Activated CD8-positive, alpha-beta memory T cell treated with anti-CD3 and anti-CD28 coated beads, Interleukin-2, amount 50 U/mL, for 24 hours (primary cell): ENCODE data around the gene AGR3.

ENCODE experiments used
- DNase-seq: peaks from one replicate; pipeline ENCODE4 v3.0.0-alpha.2; 2020; ENCODE audit errors: extremely low read depth

AGR3 gene

DNA sequence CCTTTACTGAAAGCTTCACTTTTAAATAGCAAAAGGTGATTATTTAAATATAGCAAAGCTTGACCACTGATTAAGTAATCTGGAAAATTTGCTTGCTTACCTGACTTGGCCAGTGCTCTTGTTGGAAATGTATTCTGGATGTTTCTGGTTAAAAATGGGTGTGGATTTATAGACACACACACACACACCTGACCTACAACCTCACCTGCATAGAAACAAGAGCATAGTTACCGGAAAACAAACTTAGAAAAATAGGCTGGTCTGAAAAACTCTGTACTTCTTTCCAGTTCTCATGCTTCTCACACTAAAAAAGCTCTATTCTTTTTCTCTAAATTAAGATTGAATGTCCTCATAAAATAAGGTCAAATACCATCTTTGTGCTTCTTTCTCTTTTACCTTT lies at the start of gene AGR3:
TSS of gene AGR3 (minus strand) at position 140 of the 400 bp plus-strand sequence. CDS start 3,365 bp downstream, outside the sequence.
- DNase-seq: no peak

DNA sequence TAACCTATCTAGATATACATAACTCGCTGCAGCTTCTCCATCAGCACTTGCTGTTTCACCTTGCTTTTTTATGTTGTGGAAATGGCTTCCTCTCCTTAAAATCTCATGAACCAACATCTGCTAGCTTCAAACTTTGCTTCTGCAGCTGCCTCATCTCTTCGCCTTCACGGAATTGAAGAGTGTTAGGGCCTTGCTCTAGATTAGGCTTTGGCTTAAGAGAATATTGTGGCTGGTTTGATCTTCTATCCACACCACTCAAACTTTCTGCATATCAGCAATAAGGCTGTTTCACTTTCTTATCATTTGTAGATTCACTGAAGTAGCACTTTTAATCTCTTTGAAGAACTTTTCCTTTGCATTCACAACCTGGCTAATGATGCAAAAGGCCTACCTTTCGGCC lies 49.2 kb upstream of the AGR3 start:
- no peak for DNase-seq

DNA sequence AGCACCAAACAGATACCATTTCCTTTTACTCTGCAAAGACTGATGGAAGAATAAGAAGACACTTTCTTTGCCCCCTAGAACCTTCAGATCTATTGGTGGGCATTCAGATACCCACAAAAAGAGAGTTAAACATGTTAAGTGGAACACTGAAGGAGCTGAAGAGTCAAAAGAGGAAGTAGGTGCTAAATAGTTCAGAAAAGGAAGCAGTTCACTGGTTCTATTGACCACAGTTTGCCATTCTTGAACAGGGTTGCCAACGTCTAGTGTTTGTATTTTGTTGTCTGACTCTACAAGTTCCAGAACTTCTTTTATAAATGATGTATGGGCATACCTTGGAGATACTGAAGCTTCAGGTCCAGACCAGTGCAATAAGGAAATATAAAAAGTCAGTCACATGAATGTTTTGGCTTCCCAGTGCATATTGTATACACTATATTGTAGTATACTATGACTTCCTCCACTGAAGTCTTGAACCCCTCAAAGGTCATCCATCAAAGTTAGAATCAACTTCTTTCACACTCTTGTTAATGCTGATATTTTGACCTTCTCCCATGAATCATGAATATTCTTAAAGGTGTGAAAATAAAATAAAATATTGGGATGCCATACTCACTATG lies 47.5 kb upstream of the AGR3 start:
- no peak for DNase-seq

DNA sequence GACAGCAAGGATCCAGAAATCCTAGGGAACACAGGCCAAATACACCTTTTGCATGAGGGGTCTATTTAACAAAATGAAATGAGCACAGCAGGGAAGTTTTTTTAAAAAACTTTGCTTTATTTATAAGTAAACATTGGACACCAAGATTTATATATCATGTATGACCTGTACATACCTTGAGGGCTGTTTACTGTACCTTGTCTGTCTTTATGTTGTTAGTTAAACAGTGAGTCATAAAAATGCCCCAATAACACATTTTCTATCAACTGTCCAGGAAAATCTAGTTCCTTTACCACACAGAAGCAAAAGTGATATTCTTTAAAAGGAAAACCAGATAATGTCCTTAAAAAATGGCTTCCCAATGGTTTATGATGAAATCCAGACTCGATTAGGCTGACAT lies 45.1 kb upstream of the AGR3 start:
- no peak for DNase-seq

DNA sequence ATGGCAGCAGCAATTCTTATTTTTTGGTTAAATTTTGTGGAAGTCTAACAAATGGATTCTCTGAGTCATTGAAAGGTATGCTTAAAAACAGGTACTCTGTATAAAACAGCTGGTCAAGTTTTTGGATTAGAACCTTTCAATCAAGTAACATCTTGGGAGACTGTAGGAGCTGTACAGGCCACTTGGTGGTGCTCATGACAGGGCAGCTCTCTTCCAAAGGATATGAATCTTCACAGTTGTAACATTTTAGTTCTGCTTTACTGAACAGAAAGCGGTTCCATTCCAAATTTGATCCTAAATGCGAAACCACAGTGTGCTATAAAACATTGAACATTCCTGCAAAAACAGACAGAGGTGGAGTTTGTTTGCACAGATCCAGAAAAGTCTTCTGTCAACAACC lies 44.5 kb upstream of the AGR3 start:
- no peak for DNase-seq

DNA sequence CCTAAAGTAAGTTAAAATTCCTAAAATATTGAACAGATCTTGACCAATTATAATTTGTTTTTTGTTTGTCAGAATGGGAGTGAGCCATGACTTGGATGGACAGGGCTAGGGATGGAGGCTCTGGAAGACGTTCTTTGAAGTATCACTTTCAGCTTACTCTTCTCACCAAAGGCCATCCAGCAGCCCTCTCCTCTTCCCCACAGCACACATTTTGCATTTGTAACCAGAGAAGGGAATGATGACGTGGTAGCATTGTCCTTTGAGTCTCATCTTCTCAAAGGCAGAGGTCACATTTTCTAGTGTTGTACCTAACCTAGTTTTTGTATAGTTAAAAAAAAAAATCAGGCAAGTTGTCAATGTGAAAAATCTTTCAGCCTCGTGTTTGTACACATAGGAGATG lies 43.8 kb upstream of the AGR3 start:
- DNase-seq: no peak

DNA sequence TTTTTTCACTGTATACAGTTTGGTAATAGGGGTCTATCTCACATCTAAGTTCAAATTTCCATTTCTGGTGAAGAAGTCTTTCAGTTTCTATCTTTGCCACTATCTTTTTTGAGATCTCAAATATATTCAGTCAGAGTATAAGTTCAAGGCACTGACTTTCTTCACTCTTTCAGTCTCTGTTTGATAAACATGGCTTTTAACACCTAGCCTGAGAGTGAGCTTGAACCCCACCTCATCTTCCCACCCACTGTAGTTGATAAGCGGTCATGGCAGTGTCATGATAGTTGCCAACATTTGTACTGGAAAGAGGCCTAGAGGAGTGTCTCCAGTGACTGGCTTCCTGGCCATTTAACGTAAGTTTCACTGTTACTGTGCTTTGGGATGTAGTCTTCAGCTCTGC lies 41.2 kb upstream of the AGR3 start:
- DNase-seq: no peak

DNA sequence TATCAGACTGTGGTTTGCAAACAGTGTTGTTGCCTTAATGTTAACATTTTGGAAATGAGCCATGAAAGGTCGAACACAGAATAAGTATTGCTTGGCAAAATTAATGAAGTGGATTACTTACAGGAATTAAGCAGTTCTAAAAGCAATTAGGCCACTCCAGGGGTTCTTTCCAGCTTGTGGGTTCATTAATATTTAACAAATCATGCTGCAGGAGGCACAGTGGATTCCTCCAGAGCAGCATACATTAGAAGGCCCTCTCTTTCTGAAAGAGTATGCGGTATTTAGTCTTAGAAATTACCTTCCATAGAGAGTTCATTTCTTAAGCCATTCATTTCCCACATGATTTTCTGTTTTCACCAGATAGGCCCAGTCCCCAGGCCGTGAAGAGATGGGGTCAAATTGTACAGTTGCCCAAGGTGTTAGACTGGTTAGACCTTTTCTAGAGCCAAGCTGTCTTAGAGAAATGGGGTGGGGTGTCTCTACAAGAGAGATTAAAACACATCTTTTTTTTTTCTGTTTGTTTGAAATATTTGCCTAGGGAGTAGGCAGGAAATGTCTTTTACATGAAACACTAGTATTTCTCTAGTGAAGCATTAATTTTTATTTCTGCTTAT lies 40.0 kb upstream of the AGR3 start:
- no peak for DNase-seq

DNA sequence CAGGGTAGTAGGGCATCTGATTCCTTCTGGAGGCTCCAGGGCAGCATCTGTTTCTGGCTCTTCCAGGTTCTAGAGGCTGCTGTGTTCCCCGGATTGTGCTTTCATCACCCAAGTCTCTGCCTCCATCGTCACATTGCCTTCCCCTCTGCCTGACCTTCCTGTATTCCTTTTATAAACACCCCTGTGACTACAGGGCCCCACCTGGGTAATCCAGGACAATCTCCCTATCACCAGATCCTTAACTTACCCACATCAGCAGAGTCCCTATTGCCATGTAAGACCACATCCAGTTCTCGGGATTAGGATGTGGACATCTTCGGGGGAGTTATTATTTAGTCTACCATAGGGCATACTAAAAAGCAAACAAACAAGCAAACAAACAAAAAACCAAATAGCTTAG lies 39.4 kb upstream of the AGR3 start:
- DNase-seq: no peak

DNA sequence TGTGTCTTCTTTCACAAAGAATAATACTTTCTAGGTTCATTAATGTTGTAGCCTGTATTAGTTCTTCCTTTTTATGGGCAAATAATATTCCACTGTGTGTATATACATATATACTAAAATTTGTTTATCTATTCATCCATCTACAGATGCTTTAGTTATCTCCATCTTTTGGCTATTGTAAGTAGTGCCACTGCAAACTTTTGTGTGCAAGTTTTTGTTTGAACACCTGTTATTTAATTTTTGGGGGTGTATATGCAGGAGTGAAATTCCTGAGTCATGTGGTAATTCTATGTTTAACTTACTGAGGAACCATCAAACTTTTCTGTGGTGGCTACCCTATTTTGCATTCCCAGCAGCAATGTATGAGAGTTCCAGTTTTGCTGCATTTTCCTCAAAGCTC lies 37.7 kb upstream of the AGR3 start:
- DNase-seq: no peak

DNA sequence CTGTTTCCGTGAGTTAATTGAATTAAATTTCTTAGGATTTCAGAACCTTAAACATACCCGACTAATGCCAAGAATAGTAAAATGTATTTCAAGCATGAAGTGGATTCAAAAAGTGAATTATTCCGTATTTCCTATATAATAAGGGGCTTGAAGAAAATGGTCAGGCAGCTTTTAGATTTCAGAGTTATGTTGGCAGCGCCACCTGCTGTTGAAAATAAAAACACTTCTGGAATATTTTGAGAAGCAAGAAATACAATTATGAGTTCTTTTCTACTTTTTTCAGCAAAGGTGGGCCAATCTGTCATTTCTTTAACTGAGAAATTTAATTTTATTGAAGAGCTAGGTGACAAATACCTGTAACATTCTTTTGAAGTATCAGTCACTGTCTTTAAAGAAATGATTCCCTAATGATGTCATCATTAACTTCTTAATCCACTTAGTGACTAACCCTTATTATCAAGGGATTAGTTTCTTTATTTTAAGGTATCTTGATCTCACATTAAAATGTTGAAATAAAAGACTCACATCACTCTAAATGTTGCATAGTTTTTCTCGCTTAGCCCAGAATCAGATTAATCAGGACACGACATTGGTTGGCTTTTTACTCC lies 36.6 kb upstream of the AGR3 start:
- no peak for DNase-seq

DNA sequence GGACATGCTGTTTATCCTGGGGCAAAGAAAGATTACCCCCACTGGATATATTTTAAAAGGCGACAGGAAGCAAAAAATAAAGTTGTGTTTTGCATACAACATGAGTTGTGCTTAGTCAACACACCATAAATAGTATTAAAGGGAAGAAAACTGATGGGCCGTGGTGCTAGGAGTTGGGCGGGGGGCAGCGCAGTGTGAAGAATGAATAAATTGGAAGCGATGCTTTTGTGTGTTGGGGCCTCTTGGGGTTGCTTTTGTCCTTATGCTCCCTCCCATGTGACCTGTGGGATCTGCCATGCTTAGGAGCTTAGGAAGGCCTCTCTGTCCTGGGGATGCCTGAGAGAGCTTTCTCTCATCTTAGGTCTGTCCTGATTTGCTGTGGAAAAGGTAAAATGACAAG lies 35.0 kb upstream of the AGR3 start:
- no peak for DNase-seq

DNA sequence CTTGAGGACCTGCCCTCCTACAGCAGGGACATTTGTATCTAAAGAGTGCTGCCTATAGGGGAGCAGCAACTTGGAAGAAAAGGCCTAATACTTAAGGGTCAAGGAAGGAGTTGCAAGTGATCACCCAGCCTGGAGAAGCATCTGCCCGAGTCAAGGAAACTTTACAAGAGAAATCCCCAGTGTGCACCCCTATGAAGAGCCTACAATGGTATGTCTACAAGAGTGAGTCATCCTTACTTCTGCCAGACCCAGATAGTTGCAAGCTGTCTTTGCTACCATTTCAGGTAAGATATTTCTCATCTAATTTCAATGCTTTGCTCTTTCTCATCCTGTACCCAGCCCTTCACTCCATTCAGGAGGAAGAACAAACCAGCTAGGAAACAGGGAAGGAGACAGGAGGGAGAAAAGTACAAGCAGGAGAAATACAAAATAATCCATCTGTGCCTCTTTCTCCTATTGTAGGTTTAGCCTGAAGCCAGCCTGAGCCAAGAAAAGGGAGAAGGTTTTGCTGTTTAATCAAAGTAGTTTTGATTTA lies 34.4 kb upstream of the AGR3 start:
- no peak for DNase-seq

DNA sequence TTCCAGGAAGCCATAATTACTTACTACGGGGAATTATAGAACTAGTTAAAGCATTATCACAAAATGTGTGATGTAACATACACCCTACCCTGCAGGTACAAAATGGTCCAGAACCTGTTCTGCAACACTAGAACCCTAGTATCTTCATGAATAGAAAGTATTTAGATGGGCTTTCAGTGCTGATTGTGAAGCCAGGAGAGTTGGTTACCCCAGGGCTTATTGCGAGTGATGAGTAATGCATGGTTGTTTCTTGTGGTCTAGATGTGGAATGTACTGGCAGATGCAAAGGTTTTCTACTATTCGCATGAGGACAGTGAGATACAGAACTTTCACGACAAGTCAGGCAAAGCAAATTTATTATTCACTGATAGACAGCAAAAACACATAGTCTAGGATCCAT lies 33.6 kb upstream of the AGR3 start:
- no peak for DNase-seq

DNA sequence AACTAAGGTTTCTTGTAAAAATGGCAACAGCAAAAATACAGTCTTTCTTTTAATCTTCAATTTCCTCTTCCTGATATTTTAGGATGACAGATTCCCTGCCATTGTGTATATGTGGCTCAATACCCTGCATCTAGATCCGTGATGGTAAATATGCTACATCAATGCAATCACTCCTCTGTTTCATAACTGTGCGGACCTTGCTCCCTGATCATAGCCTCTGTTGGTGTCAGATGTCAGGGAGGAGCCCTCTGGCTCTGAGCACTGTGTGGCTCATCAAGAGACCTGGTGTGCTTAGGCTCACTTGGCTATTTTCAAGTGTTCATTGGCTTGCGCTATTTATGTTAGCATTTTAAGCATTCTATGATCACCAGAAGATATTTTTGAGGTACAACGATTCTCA lies 33.0 kb upstream of the AGR3 start:
- no peak for DNase-seq

DNA sequence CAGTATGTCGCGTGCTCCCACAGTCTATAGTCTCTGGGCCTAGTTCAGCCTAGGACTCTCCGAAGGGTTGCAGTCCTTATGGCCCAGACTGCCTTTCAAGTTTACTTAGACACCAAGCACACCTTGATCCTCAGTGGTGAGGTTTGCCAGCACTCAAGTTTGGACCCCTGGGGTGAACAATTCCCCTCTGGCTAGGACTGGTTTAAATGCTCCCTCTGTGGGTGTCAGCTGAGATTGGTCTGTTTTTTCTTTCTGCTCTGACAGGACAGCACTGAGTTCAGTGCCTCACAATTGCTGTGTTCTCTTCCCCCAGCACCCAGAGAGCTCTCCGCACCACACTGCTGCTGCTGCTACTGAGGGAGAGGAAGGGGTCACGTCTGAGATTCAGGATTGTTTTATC lies 31.9 kb upstream of the AGR3 start:
- DNase-seq: no peak

DNA sequence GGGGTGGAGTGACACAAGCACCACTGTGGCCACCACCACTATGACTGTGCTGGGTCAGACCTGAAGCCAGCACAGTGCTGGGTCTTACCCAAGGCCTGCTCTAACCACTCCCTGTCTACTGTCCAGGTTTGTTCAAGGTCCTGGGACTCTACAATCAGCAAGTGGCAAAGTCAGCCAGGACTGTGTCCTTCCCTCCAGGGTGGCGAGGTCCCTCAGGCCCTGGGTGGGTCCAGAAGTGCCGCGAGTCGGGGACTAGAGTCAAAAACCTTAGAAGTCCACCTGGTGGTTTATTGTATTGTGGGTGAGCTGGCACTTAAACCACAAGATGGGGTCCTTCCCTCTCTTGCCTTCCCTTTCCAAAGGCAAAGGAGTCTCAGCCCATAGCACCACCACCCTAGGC lies 30.8 kb upstream of the AGR3 start:
- DNase-seq: no peak

DNA sequence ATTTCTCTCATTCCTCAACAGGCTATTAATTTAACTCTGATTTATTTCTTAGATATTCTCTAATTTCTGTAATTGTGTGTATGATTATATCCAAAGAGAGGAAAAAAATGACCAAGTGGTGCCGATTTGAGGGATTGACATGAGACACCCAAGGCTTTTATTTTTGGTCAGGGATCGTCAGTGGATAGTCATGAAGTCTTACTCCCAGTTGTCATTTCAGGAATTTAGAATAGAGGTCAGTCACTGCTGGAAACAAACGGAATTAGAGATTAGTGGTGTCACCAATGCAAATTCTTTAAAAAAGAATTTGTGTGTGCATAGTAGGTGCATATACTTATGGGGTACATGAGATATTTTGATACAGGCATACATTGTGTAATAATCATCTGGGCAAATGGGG lies 26.8 kb upstream of the AGR3 start:
- no peak for DNase-seq

DNA sequence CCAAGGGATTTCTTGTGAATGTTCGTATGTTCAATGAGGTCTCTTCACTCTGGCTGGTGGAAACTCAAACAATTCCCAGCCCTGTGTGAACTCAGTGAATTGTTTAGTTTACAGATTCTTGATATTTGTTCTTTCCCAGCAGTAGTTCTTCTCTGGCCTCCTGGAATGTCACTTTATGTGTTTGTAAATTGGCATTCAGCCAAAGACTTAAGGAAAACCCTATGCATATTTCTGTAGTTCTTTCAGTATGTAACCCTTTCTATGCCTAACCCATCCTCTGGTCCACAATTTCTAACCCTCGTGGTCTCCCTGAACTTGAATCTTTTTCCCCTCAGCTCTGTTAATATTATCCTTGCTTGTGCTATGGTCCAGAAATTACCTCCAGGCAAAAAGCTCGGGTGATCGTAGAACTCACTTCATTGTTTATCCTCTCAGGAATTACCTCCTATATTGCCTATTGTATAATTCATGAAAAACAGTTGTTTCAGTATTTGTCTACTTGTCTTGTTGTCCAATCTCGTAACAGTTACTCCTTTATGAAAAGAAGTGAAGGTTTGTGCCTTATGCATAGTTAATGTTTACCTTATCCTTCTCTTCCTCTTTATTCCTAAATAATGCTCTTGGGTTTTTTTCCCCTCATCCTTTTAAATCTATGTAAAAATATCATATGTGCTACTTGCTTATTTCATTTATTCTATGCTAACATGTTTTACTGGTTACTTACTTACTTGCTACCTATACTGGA lies 23.7 kb upstream of the AGR3 start:
- no peak for DNase-seq

DNA sequence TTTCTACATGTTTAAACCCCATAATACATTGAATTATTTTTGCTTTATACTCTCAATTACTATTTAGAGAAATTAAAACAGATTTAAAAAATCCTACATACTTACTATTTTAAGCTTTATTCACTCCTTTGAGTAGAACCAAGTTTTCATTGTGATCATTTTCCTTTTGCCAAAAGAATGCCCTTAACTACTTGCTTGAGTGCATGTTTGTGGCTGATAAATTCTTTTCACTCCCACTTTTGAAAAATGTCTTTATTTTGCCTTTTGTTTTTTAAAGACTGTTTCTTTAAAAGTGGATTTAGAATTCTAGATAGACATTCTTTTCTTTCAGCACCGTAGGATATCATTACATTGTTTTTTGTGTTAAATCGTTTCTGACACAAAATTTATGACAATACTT lies 22.3 kb upstream of the AGR3 start:
- no peak for DNase-seq

DNA sequence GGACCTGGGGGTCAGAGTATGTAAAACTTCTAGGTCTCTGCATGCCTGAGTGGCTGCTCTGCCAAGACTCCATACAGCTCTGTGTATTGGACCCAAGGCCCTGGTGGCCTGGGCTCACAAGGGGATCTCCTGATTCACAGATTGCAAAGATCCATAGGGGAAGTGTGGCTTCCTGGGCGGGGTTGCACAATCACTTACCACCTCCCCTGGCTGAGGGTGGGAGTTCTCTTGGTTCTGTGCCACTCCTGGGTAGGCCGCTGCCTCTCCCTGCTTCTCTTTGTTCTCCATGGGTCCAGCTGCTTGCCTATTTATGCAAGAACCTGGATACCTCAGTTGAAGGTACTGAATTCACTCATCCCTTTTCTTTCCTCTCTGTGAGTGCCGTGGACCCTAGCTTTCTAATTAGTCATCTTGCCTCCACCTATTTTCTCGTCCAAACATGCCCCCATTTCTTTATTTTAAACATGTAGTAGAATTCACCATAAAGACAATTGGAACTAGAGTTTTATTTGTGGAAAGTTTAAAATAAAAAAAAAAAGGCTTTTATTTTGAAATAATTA lies 18.5 kb upstream of the AGR3 start:
- no peak for DNase-seq

DNA sequence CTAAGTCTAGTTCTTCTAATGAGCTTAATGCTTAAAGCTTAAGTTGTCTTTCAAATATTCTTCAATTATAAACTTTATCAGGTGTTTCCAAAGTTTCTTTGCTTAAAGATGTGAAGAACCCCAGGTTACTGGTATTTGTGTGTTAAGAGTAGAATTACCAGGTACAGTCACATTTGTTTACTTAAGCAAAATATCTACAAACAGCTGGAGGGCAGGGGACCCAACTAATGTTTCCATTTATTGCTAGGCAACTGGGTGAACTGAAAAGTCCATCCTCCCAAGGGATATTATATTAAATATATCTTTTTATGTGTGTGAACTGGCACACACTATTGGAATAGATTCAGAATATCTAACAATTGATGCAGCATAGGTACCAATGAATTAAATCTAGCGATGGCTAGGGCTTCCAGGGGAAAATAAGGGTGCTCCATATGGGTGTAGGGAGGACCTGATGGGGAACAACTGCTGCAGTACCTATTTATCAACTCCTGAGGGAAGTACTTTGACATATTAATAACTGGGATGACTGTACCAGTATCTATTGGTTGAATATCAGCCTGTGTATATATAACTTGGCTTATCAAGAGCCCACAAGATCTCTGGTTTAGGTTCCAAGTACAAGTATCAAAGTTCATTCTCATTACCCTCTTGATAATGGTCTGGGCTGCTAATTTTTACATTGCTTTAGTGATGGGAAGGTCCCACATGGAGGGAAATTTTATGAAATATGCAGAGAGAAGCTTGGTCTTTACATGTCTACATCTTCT lies 10.3 kb upstream of the AGR3 start:
- DNase-seq: no peak
